Measurements from ENCODE around the gene TBC1D17.

- TF ChIP-seq CTCF (IDR thresholded peaks at IDR 0.05; ENCODE audit: low read length) (no peak), EZH2 (IDR thresholded peaks at IDR 0.05; ENCODE audit: borderline replicate concordance, low read length) (no peak)
Observed at GRCh38 chr19:49881186-49881585, 3.7 kb downstream of the TBC1D17 start.
